Activated B cell treated with CpG ODN at 0.5 μM for 24 hours (primary cell): Measurements from ENCODE around the gene AQR. TPM values are rescaled to one million over a fixed set of nuclear protein-coding genes. Genes with fewer than 3 reads are reported as not detected.
"Not testable (repeated sequence)": the region's sequence is repeated elsewhere in the genome, so short reads cannot be mapped to it uniquely, and the experiment has no call there.

Experiments used
- ATAC-seq: fragments of 200-7000 bp; cut with Tn5 transposase; one replicate; pipeline ENCODE4 v1.10.0; 2021; ENCODE audit warnings: low read depth, mild to moderate bottlenecking, moderate library complexity
- CTCF ChIA-PET: fragments of 350-600 bp; sonication (Branson Sonifier 250); formaldehyde crosslinking; loops from one replicate; lab custom pipeline; 2021; ENCODE audit warnings: antibody characterized with exemption; lab: Charles Lee
- POLR2A ChIA-PET: fragments of 350-600 bp; sonication (Branson Sonifier 250); formaldehyde crosslinking; loops from one replicate; lab custom pipeline; 2021; ENCODE audit warnings: antibody characterized with exemption; lab: Charles Lee
- DNase-seq: peaks from one replicate; pipeline ENCODE4 v3.0.0; 2022
- H3K27ac Mint-ChIP-seq: one replicate; pipeline ENCODE4 v1.8.0; 2020; ENCODE audit warnings: mixed read lengths
- H3K27me3 Mint-ChIP-seq: one replicate; pipeline ENCODE4 v1.8.0; 2021; ENCODE audit warnings: mixed read lengths
- H3K36me3 Mint-ChIP-seq: one replicate; pipeline ENCODE4 v1.8.0; 2021; ENCODE audit warnings: low read depth, mixed read lengths
- H3K4me1 Mint-ChIP-seq: one replicate; pipeline ENCODE4 v1.8.0; 2021; ENCODE audit warnings: mixed read lengths
- H3K4me3 Mint-ChIP-seq: one replicate; pipeline ENCODE4 v1.8.0; 2020; ENCODE audit warnings: mild to moderate bottlenecking, mixed read lengths
- H3K9me3 Mint-ChIP-seq: one replicate; pipeline ENCODE4 v1.8.0; 2020; ENCODE audit warnings: mixed read lengths
- CTCF ChIP-seq: fragments of 200-600 bp; IDR thresholded peaks from one replicate; pipeline ENCODE4 v1.8.0; 2022; ENCODE audit warnings: antibody characterized with exemption, mild to moderate bottlenecking
- intact Hi-C: fragments of 100-400 bp; cut with micrococcal nuclease; formaldehyde crosslinking; loops from one replicate; pipeline ENCODE4 v1.15.1; 2024
- total RNA-seq: library from RNA; stranded (reverse); gene quantifications from 2 replicates; pipeline ENCODE4 v1.2.3, GENCODE V29; 2022

The AQR gene
- total RNA-seq, 1 donor from 2014 or later: 48.6 TPM

GRCh38 chr15:34933432-34933975, 36.0 kb downstream of the AQR start:
- ATAC-seq (no peak), DNase-seq (no peak)
- ChIA-PET POLR2A (no interaction called here), CTCF (no interaction called here)
- Mint-ChIP-seq H3K27me3 (no peaks in the 10 kb centered on the region), H3K27ac (no peak overlapping the region), H3K4me3 (no peak overlapping the region), H3K36me3 (peaks cover 75% of the 10 kb centered on the region), H3K4me1 (no peaks in the 10 kb centered on the region), H3K9me3 (peaks cover 2% of the 10 kb centered on the region)
- no peak for TF ChIP-seq CTCF
- intact Hi-C loops: no loop called here

GRCh38 chr15:34928349-34928748, 41.2 kb downstream of the AQR start:
- H3K36me3 Mint-ChIP-seq: peaks cover 81% of the 10 kb centered on the region
- intact Hi-C loops: loop anchor here (5.0 to 10.0 kb wide), 2 partner anchors 39 to 314 kb away; partner anchors contain the start of gene AQR
- ATAC-seq, H3K27ac Mint-ChIP-seq, H3K4me1 Mint-ChIP-seq, H3K4me3 Mint-ChIP-seq, H3K9me3 Mint-ChIP-seq, H3K27me3 Mint-ChIP-seq, DNase-seq, POLR2A ChIA-PET, CTCF ChIA-PET: not testable (repeated sequence)

- H3K4me3 Mint-ChIP-seq: no peak overlapping the region
- TF ChIP-seq CTCF: no peak
- H3K27me3 Mint-ChIP-seq: no peaks in the 10 kb centered on the region
- H3K4me1 Mint-ChIP-seq: no peaks in the 10 kb centered on the region
- intact Hi-C loops: loop anchor here (5.0 to 10.0 kb wide), 2 partner anchors 40 to 313 kb away; partner anchors contain the start of gene AQR
- ChIA-PET POLR2A (no interaction called here), CTCF (interaction anchor here (1.7 kb wide), 1 partner anchor 219 kb away, joined by 3 read pairs; no protein-coding TSS in a partner anchor)
- H3K9me3 Mint-ChIP-seq: peaks cover 5% of the 10 kb centered on the region
- no peak overlapping the region for H3K27ac Mint-ChIP-seq
- ATAC-seq (no peak), DNase-seq (no peak)
- H3K36me3 Mint-ChIP-seq: peaks cover 79% of the 10 kb centered on the region
Measured at GRCh38 chr15:34927726-34928125, 41.8 kb downstream of the AQR start.

- TF ChIP-seq CTCF: no peak
- intact Hi-C loops: no loop called here
- CTCF ChIA-PET: no interaction called here
- no peaks in the 10 kb centered on the region for H3K27me3 Mint-ChIP-seq
- no peak overlapping the region for H3K4me3 Mint-ChIP-seq
- H3K4me1 Mint-ChIP-seq: no peaks in the 10 kb centered on the region
- H3K9me3 Mint-ChIP-seq: no peaks in the 10 kb centered on the region
- POLR2A ChIA-PET: no interaction called here
- H3K27ac Mint-ChIP-seq: no peak overlapping the region
- no peak for ATAC-seq
- DNase-seq: no peak
- peaks cover 84% of the 10 kb centered on the region for H3K36me3 Mint-ChIP-seq
Measured at GRCh38 chr15:34914317-34914716, 55.2 kb downstream of the AQR start.

- no peak for ATAC-seq
- intact Hi-C loops: loop anchor here (2.0 kb wide), 1 partner anchor 64 kb away; the partner anchor contains the start of gene AQR
- Mint-ChIP-seq H3K4me3 (no peak overlapping the region), H3K36me3 (peaks cover 74% of the 10 kb centered on the region), H3K27ac (no peak overlapping the region), H3K4me1 (no peaks in the 10 kb centered on the region), H3K27me3 (no peaks in the 10 kb centered on the region), H3K9me3 (no peaks in the 10 kb centered on the region)
- CTCF ChIA-PET: no interaction called here
- DNase-seq: no peak
- TF ChIP-seq CTCF: no peak
- POLR2A ChIA-PET: no interaction called here
Measured at GRCh38 chr15:34905047-34905446, 64.5 kb downstream of the AQR start.
